Breast epithelium (tissue), 3 donors: ENCODE data around the gene MLLT10.

ENCODE experiments used
- POLR2A ChIP-seq: fragments of 450-650 bp; IDR thresholded peaks from one replicate; pipeline ENCODE4 v1.6.1; 2016; ENCODE audit warnings: antibody characterized with exemption, mild to moderate bottlenecking, moderate library complexity
- POLR2AphosphoS5 ChIP-seq, 3 donors: sonication (generic); formaldehyde crosslinking; IDR thresholded peaks; one replicate each; pipeline ENCODE4 v1.6.1; 2017; ENCODE audit warnings: antibody characterized with exemption in 3 of 3

DNA sequence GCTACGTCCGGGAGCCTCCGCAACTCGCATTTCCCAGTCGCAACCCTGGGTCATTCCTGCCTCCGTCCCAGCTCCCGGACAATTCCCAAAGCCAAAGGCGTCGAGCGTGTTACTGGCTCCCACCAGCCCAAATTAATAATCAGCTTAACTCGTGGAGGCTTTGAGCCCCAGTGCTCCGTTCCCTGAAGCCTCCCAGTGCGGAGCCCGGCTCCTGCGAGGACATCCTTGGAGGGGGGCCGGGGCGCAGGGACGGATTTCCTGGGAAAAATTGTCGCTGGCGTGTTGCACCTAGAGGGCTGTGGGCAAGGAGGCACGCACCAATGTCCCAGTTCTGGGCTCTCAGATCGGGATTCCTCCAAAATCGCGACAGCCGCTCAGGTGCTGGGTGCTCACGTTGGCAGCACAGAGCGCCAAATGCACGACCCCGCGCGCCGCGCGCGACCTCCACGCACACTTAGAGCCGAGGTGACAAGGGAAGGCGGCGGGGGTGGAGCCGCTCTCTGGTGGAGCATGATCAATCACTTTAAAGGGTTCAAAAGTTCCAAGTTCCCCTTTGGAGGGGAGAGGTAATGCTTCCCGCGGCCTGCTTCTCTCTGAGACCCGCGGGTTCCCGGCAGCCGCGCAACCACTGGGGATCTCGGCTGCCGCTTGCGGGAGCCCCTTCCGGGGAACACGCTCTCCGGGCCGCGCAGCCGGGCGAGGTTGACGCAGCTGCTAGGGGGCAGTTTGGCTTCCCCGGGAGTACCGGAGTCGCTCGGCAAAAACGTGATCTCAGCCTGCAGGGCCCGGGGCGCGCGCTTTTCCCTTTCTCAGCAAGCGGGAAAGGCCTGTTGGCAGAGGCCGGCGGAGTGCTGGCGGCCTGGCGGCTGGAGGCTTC, 34.1 kb upstream of the MLLT10 start:
- TF ChIP-seq POLR2A (no peak), POLR2AphosphoS5 (IDR thresholded peaks at IDR 0.05) (no peak)
